ENCODE data around the gene PAFAH2.

GRCh38 chr1:25913206-25913605, 84.7 kb downstream of the PAFAH2 start:
- no peak for TF ChIP-seq CTCF (conservative IDR thresholded peaks at IDR 0.05; ENCODE audit: low read depth, low read length)
- TF ChIP-seq EZH2 (IDR thresholded peaks at IDR 0.05; ENCODE audit: borderline replicate concordance, low read depth, low read length, poor library complexity, severe bottlenecking), result no peak

All from A673 (cell line).